ENCODE data around the gene KRT15. TPM values are rescaled to one million over a fixed set of nuclear protein-coding genes. Genes with fewer than 3 reads are reported as not detected.

Gene KRT15
- total and polyA plus RNA-seq, 2 donors: 4.7 to 11.9 TPM

Small RNA genes within 50 kb of the gene (small RNA-seq; reads per million reads assigned to genes)
- 0.30 reads per million, percentile 9 among the genes with 10 or more reads in this experiment for gene RNU2-32P

Other genes starting within 250 kb of the KRT15 start
- gene KRTAP9-7, start 243.2 kb downstream of the KRT15 start, total RNA-seq: not detected
- not detected for gene KRTAP9-7, start 243.2 kb downstream of the KRT15 start, polyA plus RNA-seq
- not detected for gene KRTAP29-1, start 216.0 kb downstream of the KRT15 start, total RNA-seq
- not detected for gene KRTAP29-1, start 216.0 kb downstream of the KRT15 start, polyA plus RNA-seq
- gene KRTAP16-1, start 209.6 kb downstream of the KRT15 start, total RNA-seq: not detected
- not detected for gene KRTAP16-1, start 209.6 kb downstream of the KRT15 start, polyA plus RNA-seq
- gene KRTAP17-1, start 203.2 kb downstream of the KRT15 start, total RNA-seq: not detected
- not detected for gene KRTAP17-1, start 203.2 kb downstream of the KRT15 start, polyA plus RNA-seq
- not detected for gene KRT33A, start 168.1 kb downstream of the KRT15 start, total RNA-seq
- gene KRT33A, start 168.1 kb downstream of the KRT15 start, polyA plus RNA-seq: not detected
- not detected for gene KRT33B, start 149.1 kb downstream of the KRT15 start, total RNA-seq
- gene KRT33B, start 149.1 kb downstream of the KRT15 start, polyA plus RNA-seq: not detected
- gene KRT34, start 136.6 kb downstream of the KRT15 start, total RNA-seq: not detected
- gene KRT34, start 136.6 kb downstream of the KRT15 start, polyA plus RNA-seq: not detected
- gene KRT31, start 121.3 kb downstream of the KRT15 start, total RNA-seq: 0.16 TPM
- not detected for gene KRT31, start 121.3 kb downstream of the KRT15 start, polyA plus RNA-seq
- gene KRT37, start 94.3 kb downstream of the KRT15 start, total RNA-seq: not detected
- gene KRT37, start 94.3 kb downstream of the KRT15 start, polyA plus RNA-seq: not detected
- gene KRT38, start 77.9 kb downstream of the KRT15 start, total RNA-seq: not detected
- not detected for gene KRT38, start 77.9 kb downstream of the KRT15 start, polyA plus RNA-seq
- gene KRT32, start 51.5 kb downstream of the KRT15 start, total RNA-seq: not detected
- not detected for gene KRT32, start 51.5 kb downstream of the KRT15 start, polyA plus RNA-seq
- gene KRT35, start 37.7 kb downstream of the KRT15 start, total RNA-seq: not detected
- gene KRT35, start 37.7 kb downstream of the KRT15 start, polyA plus RNA-seq: not detected
- not detected for gene KRT36, start 29.0 kb downstream of the KRT15 start, total RNA-seq
- not detected for gene KRT36, start 29.0 kb downstream of the KRT15 start, polyA plus RNA-seq
- 356 TPM for gene KRT13, start 13.3 kb downstream of the KRT15 start, total RNA-seq
- gene KRT13, start 13.3 kb downstream of the KRT15 start, polyA plus RNA-seq: 401 TPM
- 299 TPM for gene KRT19, start 9.4 kb upstream of the KRT15 start, total RNA-seq
- gene KRT19, start 9.4 kb upstream of the KRT15 start, polyA plus RNA-seq: 418 TPM
- gene KRT9, start 53.2 kb upstream of the KRT15 start, total RNA-seq: not detected
- not detected for gene KRT9, start 53.2 kb upstream of the KRT15 start, polyA plus RNA-seq
- not detected for gene KRT14, start 68.0 kb upstream of the KRT15 start, total RNA-seq
- gene KRT14, start 68.0 kb upstream of the KRT15 start, polyA plus RNA-seq: 0.14 TPM
- not detected for gene KRT16, start 93.9 kb upstream of the KRT15 start, total RNA-seq
- gene KRT16, start 93.9 kb upstream of the KRT15 start, polyA plus RNA-seq: 0.20 TPM
- 33.5 TPM for gene KRT17, start 105.7 kb upstream of the KRT15 start, total RNA-seq
- gene KRT17, start 105.7 kb upstream of the KRT15 start, polyA plus RNA-seq: 72.1 TPM
- 96.6 TPM for gene EIF1, start 170.0 kb upstream of the KRT15 start, total RNA-seq
- 649 TPM for gene EIF1, start 170.0 kb upstream of the KRT15 start, polyA plus RNA-seq
- not detected for gene GAST, start 193.4 kb upstream of the KRT15 start, total RNA-seq
- gene GAST, start 193.4 kb upstream of the KRT15 start, polyA plus RNA-seq: not detected
- not detected for gene HAP1, start 215.8 kb upstream of the KRT15 start, total RNA-seq
- gene HAP1, start 215.8 kb upstream of the KRT15 start, polyA plus RNA-seq: 0.27 TPM

Data from urinary bladder (tissue), 2 donors.